ENCODE measurements around the gene FOXK2. TPM values are rescaled to one million over a fixed set of nuclear protein-coding genes. Genes with fewer than 3 reads are reported as not detected.

FOXK2 gene
- total RNA-seq, 1 experiment from 2014 or later, result 57.7 TPM

DNA sequence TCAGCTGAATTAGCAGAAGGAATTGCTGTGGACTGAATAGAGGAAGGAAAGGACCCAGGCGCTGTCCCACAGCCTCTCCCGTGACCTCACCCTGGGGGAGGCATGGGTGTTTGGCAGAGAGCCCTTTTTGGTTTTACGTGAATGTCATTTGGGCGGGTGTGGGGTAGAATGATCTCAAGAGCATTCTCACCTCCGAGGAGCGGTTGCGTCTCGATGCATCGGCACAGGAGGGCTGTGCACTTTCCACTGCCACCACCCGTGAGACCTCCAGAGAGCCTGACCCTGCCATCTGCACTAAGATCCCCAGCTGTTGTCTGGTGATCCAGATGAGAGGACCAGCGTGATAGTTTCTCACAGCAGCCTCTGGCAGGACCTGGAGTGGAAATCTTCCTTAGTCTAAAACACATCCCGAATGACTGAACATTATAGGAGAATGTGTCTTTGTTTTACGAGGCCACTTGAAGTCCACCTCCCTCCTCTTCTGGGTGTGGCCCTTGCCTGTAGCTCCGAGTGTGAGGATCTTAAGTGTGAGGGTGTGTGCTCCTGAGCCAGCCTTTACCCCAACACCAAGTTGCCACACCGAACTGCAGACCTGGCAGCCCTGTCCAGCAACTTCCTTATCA lies 29.3 kb downstream of the FOXK2 start:
- ATAC-seq (no peak), DNase-seq (ENCODE audit: low spot score) (no peak)
- no peak overlapping the region for H3K4me3 Mint-ChIP-seq
- peaks cover 7% of the 10 kb centered on the region; the same call in 1 of the 2 replicates for H3K36me3 Mint-ChIP-seq
- CTCF ChIA-PET, result interaction anchor here (0.6 kb wide), 1 partner anchor 19 kb away, joined by 4 read pairs; no protein-coding TSS in a partner anchor
- no peaks in the 10 kb centered on the region for H3K27me3 Mint-ChIP-seq (ENCODE audit: low read depth)
- H3K4me1 Mint-ChIP-seq, result peaks cover 27% of the 10 kb centered on the region
- POLR2A ChIA-PET, result no interaction called here
- no peak overlapping the region for H3K27ac Mint-ChIP-seq
- TF ChIP-seq, protein P1, sequence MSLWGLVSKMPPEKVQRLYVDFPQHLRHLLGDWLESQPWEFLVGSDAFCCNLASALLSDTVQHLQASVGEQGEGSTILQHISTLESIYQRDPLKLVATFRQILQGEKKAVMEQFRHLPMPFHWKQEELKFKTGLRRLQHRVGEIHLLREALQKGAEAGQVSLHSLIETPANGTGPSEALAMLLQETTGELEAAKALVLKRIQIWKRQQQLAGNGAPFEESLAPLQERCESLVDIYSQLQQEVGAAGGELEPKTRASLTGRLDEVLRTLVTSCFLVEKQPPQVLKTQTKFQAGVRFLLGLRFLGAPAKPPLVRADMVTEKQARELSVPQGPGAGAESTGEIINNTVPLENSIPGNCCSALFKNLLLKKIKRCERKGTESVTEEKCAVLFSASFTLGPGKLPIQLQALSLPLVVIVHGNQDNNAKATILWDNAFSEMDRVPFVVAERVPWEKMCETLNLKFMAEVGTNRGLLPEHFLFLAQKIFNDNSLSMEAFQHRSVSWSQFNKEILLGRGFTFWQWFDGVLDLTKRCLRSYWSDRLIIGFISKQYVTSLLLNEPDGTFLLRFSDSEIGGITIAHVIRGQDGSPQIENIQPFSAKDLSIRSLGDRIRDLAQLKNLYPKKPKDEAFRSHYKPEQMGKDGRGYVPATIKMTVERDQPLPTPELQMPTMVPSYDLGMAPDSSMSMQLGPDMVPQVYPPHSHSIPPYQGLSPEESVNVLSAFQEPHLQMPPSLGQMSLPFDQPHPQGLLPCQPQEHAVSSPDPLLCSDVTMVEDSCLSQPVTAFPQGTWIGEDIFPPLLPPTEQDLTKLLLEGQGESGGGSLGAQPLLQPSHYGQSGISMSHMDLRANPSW (CRISPR knock-in tag; conservative IDR thresholded peaks at IDR 0.05; ENCODE audit: low read depth), result no peak
- TF ChIP-seq, protein P2, sequence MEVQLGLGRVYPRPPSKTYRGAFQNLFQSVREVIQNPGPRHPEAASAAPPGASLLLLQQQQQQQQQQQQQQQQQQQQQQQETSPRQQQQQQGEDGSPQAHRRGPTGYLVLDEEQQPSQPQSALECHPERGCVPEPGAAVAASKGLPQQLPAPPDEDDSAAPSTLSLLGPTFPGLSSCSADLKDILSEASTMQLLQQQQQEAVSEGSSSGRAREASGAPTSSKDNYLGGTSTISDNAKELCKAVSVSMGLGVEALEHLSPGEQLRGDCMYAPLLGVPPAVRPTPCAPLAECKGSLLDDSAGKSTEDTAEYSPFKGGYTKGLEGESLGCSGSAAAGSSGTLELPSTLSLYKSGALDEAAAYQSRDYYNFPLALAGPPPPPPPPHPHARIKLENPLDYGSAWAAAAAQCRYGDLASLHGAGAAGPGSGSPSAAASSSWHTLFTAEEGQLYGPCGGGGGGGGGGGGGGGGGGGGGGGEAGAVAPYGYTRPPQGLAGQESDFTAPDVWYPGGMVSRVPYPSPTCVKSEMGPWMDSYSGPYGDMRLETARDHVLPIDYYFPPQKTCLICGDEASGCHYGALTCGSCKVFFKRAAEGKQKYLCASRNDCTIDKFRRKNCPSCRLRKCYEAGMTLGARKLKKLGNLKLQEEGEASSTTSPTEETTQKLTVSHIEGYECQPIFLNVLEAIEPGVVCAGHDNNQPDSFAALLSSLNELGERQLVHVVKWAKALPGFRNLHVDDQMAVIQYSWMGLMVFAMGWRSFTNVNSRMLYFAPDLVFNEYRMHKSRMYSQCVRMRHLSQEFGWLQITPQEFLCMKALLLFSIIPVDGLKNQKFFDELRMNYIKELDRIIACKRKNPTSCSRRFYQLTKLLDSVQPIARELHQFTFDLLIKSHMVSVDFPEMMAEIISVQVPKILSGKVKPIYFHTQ (CRISPR knock-in tag; IDR thresholded peaks at IDR 0.05), result no peak
- TF ChIP-seq ETV6 (CRISPR knock-in tag; IDR thresholded peaks at IDR 0.05) (no peak), NFATC4 (CRISPR knock-in tag; IDR thresholded peaks at IDR 0.05) (no peak), RELA (CRISPR knock-in tag; IDR thresholded peaks at IDR 0.05; ENCODE audit: borderline replicate concordance) (no peak), TEAD1 (CRISPR knock-in tag; IDR thresholded peaks at IDR 0.05) (no peak), ATF1 (CRISPR knock-in tag; IDR thresholded peaks at IDR 0.05) (no peak), ZNF423 (CRISPR knock-in tag; IDR thresholded peaks at IDR 0.05) (no peak), TCF7 (CRISPR knock-in tag; IDR thresholded peaks at IDR 0.05; ENCODE audit: low read depth) (no peak), SOX15 (CRISPR knock-in tag; IDR thresholded peaks at IDR 0.05) (no peak), SMAD3 (CRISPR knock-in tag; IDR thresholded peaks at IDR 0.05; ENCODE audit: borderline replicate concordance) (no peak), PRRX2 (CRISPR knock-in tag; IDR thresholded peaks at IDR 0.05) (no peak), ZNF671 (CRISPR knock-in tag; IDR thresholded peaks at IDR 0.05) (no peak), NR2C2 (CRISPR knock-in tag; IDR thresholded peaks at IDR 0.05) (no peak), NR3C1 (CRISPR knock-in tag; conservative IDR thresholded peaks at IDR 0.05; ENCODE audit: low read depth) (no peak), GABPB1 (CRISPR knock-in tag; IDR thresholded peaks at IDR 0.05) (no peak)
- TF ChIP-seq, protein P3, sequence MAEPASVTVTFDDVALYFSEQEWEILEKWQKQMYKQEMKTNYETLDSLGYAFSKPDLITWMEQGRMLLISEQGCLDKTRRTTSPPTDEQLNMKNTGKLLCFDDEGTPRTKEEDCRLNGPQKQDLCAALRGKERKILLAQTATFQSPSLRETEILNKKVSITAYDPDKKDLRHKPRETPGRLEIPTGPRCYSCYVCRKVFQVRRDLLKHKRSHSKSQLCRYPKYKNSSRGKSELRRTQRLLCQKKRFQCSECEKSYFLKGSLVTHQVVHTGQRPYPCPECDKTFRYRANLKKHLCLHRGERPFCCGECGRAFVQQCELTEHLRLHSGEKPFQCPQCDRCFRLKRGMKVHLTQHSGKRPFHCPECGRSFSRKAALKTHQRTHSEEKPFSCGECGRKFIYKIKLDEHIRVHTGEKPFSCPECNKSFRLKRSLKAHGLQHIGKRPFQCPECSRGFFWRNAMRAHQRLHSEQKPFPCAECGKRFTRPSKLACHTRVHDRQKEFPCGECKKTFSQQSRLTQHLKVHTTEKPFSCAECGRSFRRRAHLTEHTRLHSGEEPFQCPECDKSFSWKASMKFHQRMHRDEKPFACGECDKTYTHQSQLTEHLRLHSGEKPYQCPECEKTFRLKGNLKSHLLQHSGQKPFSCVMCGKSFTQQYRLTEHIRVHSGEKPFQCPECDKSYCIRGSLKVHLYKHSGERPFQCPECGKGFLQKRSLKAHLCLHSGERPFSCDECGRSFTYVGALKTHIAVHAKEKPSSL (CRISPR knock-in tag; conservative IDR thresholded peaks at IDR 0.05), result no peak
- TF ChIP-seq, protein P4, sequence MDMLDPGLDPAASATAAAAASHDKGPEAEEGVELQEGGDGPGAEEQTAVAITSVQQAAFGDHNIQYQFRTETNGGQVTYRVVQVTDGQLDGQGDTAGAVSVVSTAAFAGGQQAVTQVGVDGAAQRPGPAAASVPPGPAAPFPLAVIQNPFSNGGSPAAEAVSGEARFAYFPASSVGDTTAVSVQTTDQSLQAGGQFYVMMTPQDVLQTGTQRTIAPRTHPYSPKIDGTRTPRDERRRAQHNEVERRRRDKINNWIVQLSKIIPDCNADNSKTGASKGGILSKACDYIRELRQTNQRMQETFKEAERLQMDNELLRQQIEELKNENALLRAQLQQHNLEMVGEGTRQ (CRISPR knock-in tag; IDR thresholded peaks at IDR 0.05), result no peak
- H3K9me3 Mint-ChIP-seq, result 0 out of 2 replicates have a peak, but pooled peaks cover 4% of the 10 kb centered on the region

Measured in WTC11 (cell line).